HG02973 (cell line): Measurements from ENCODE around the gene HAPLN2.
"Not testable (repeated sequence)": the region's sequence is repeated elsewhere in the genome, so short reads cannot be mapped to it uniquely, and the experiment has no call there.

Experiments used
- ATAC-seq: cut with Tn5 transposase; IDR thresholded peaks from one replicate; pipeline ENCODE4 v1.9.1; 2021; ENCODE audit warnings: moderate library complexity; ENCODE audit not compliant: unreplicated experiment

HAPLN2 gene

DNA sequence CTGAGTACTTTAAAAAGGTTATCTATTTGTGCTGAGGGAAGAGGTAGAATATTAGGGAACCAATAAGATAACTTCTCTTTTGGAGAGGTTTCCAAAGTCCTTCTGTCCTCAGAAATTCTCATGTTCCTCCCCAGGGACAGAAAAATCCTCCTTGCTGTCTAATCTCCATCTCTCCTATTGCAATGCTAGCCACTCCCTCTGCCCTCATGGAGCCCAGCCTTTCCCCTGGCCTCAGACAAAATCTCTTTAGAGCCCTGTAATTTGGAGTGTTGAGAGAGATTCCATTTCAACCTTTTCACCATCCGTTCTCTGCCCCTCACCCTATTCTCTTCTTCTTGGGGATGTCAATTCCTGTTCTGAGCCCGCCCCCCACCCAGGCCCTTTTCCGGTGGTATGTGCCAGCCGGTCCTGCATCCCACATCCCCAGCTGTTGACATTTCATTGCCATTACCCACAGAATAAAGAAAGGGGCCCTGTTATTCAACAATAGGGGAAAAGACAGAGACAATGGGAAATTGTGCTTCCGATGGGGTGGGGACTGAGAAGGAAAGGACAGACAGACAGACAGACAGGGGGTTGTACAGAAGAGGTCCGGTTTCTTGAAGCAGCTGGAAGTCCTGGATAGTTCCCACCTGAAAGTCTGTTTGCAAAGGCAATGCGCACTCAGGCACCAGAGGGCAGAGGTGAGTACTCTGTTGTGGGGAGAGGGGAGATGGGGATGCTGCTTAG lies at the start of gene HAPLN2:
Gene HAPLN2, plus strand, starts transcription at position 563 of the 729 bp plus-strand sequence. CDS start 4,076 bp downstream, outside the sequence.
- ATAC-seq = no peak

- ATAC-seq = no peak
Observed at GRCh38 chr1:156571261-156571852, 47.9 kb upstream of the HAPLN2 start.

DNA sequence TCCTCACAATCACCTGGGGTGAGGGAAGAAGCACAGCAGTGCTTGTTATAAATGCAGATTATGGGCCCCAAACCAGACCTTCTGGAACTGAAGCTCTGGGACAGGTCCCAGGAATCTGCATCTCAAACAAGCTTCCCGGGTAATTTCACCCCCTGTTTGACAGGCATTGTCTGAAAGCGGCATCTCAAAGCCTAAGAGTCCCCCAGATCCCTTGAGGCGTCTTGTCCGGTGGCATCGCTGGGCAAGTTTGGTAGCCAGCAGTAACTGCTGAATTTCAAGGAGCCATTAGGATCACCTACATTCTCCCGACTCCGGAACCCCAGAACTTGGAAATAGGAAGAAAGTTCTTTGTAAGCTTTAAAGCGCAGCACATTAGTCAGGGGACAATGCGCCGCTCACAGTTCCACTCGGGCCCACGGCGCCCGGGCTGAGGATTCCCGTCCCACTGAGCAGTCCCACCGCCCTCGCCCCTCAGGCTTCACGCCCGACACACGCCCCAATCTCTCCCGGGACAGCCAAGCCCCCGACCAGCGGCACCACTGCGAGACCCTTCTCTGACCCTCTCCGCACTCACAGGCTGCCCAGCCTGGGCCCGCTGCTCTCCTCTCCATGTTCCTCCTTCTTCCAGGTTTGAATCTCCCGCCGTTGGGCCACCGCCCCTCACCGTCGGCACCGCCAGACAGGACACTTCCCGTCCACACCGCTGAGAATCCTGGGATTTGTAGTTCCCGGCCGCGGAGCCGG lies 47.1 kb upstream of the HAPLN2 start, which contains the start of gene IQGAP3:
Gene IQGAP3, minus strand, starts transcription at position 647 of the 744 bp plus-strand sequence. Its CDS starts 36 bp downstream, at position 611.
- ATAC-seq = peak; percentile 78

DNA sequence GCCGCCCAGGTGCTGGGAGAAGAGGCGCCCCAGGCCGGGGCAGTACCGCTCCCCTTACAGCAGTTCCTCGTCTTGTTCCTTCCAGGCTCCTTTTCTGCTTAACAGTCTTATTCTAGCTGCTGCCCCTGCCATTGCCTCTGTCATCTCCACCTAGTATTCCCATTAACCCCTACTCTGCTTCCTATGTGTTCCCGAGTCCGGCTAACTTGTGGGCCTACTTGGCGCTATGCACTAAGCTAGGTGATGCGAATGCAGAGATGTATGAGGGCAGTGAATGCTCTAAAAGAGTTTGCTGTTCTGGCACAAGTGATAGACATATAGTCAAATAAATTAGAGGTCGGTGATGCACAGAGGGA lies 46.6 kb upstream of the HAPLN2 start:
- no peak for ATAC-seq

GRCh38 chr1:156574039-156574633 lies 45.1 kb upstream of the HAPLN2 start:
- no peak for ATAC-seq

- ATAC-seq = no peak
Observed at GRCh38 chr1:156577550-156577949, 41.7 kb upstream of the HAPLN2 start.

- ATAC-seq = no peak
Observed at GRCh38 chr1:156578055-156578454, 41.2 kb upstream of the HAPLN2 start.

- ATAC-seq = no peak
Observed at GRCh38 chr1:156579472-156579871, 39.7 kb upstream of the HAPLN2 start, which contains the start of gene TTC24. Gene TTC24, plus strand, starts transcription at chr1:156579723. Its CDS starts 1,642 bp downstream, at chr1:156581365.

GRCh38 chr1:156581661-156582387 lies 37.4 kb upstream of the HAPLN2 start:
- peak; percentile 44 for ATAC-seq

GRCh38 chr1:156582388-156583017 lies 36.7 kb upstream of the HAPLN2 start:
- no peak for ATAC-seq

DNA sequence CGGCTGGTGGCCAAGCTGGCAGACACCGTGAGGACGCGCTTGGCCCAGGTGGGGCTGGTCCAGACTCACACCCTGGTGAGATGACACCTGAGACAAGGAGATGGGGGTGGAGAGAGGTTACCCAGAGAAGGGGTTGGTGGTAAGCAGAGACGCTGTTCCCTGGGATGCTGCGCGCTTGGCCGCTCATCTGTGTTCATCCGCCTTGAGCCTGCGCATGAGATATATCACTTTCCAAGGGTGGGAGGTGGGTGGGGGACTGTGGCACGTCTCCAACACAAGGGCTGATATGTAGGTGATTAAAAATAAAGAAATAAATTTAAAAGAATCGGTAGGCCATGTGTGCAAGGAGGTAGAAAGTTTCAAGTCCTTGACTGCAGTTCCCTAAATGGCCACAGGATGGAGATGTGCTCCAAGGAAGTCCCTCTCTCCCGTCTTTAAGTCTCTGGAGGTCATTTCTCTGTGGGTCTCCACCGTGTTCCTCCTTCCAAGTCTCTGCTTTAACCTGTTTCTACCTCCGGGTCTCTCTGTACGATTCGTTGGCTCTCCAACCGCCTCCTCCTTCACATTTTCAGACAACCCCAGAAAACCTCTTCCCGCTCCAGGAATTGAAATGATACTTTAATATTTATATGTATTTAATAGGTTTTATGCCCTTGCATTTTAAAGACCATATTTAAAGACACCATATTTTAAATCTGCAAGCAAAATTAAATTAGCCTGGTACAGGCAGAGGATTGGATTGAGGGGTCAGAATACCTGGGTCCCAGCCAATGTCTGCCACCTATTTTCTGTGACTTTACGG lies 35.2 kb upstream of the HAPLN2 start:
- no peak for ATAC-seq

- no peak for ATAC-seq
Observed at GRCh38 chr1:156584813-156585212, 34.4 kb upstream of the HAPLN2 start.

GRCh38 chr1:156586323-156586722 lies 32.9 kb upstream of the HAPLN2 start:
- no peak for ATAC-seq

DNA sequence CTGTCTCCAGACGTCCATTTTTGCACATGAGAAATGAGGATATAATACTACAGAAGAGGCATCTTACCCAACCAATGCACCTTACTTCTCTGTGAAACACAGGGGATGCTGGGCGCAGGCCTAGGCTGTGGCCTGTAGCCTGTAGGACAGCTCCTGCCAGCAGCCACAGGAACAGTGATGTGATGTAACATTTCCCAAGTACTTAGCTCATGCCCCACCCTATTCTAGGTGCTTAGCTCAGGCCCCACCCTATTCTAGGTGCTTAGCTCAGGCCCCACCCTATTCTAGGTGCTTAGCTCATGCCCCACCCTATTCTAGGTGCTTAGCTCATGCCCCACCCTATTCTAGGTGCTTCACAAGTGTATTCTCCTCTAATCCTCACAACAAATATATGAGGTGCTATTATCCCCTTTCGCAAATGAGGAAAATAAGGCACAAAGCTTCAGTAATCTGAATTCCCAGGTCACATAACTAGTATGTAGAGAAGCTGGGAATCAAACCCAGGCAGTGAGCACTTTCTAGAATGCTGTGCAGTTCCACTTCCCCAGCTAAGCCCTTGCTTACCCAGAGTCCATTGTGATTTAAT lies 32.2 kb upstream of the HAPLN2 start:
- ATAC-seq = no peak

DNA sequence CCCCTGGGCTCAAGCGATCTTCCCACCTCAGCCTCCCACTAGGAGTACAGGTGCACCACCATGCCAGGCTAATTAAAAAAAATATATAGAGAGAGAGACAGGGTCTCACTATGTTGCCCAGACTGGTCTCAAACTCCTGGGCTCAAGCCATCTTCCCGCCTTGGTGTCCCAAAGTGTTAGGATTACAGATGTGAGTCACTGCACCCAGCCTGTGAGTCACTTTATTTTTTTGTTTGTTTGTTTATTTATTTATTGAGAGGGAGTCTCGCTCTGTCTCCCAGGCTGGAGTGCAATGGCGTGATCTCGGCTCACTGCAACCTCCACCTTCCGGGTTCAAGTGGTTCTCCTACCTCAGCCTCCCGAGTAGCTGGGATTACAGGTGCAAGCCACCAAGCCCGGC lies 31.3 kb upstream of the HAPLN2 start:
- ATAC-seq = not testable (repeated sequence)

- ATAC-seq = no peak
Observed at GRCh38 chr1:156589546-156589945, 29.7 kb upstream of the HAPLN2 start.

DNA sequence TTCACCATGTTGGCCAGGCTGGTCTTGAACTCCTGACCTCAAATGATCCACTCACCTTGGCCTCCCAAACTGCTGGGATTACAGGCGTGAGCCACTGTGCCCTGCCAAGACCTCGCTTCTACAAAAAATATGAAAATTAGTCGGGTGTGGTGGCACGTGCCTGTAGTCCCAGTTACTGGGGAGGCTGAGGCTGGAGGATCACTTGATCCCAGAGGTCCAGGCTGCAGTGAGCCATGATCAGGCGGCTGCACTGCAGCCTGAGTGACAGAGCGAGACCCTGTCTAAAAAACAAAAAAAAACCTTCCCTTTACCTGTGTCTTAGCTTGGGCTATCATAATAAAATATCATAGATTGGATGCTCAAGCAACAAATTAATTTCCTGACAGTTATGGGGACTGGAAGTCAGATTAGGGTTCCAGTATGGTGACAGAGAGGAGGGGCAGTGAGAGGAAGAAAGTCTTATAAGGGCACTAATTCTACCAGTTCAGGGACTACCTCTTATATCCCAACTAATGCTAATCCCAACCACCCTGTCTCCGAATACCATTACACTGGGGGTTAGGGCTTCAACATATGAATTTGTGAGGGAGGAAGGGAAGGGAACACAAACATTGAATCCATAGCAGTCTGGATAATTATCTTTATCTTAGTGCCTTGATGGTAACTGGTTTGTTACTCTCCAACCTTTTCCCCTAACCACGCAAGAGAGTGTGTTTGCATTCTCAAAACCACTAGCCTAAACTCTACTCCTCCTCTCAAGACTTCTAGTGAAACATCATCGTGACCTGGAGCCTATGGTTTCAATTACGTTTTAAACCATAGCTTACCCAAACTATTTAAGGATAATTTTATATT lies 28.7 kb upstream of the HAPLN2 start:
- no peak for ATAC-seq

DNA sequence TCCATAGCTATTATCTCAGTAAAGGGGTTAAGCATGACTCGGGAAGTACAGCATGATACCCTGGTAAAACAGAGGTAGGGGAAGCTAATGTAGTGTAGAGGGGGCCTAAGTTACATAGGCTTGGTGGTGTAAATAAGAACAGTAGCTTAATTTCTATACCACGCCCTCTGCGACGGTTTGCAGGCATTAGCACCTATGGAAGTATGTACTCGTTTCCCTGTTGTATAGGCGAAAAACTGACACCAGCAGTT lies 28.1 kb upstream of the HAPLN2 start:
- no peak for ATAC-seq
